Stimulated activated naive CD8-positive, alpha-beta T cell treated with anti-CD3 and anti-CD28 coated beads, Interleukin-15, amount 100 ng/mL, for 72 hours (primary cell): ENCODE data around the gene PRR22.
A peak's percentile ranks its signal among the peaks of the same experiment; 100 is the strongest.

Experiments
- ATAC-seq: fragments of 150-1000 bp; cut with Tn5 transposase; 2 replicates; pipeline ENCODE4 v1.10.0; 2021; ENCODE audit warnings: mild to moderate bottlenecking, moderate library complexity
- DNase-seq, 2 donors: peaks; one replicate each; pipeline ENCODE4 v3.0.0; 2021 to 2022
- H3K27ac Mint-ChIP-seq, 2 donors: one replicate each; pipeline ENCODE4 v1.8.0; 2022; ENCODE audit warnings: mild to moderate bottlenecking in 2 of 2, mixed read lengths in 2 of 2, moderate library complexity in 2 of 2
- H3K27me3 Mint-ChIP-seq: one replicate; pipeline ENCODE4 v1.8.0; 2022; ENCODE audit warnings: mixed read lengths
- H3K4me1 Mint-ChIP-seq: one replicate; pipeline ENCODE4 v1.8.0; 2022; ENCODE audit warnings: mild to moderate bottlenecking, mixed read lengths
- H3K4me3 Mint-ChIP-seq, 2 donors: one replicate each; pipeline ENCODE4 v1.8.0; 2022; ENCODE audit warnings: mild to moderate bottlenecking in 2 of 2, mixed read lengths in 2 of 2, moderate library complexity in 1 of 2
- H3K9me3 Mint-ChIP-seq, 2 donors: one replicate each; pipeline ENCODE4 v1.8.0; 2022; ENCODE audit warnings: mixed read lengths in 2 of 2

PRR22 gene

DNA sequence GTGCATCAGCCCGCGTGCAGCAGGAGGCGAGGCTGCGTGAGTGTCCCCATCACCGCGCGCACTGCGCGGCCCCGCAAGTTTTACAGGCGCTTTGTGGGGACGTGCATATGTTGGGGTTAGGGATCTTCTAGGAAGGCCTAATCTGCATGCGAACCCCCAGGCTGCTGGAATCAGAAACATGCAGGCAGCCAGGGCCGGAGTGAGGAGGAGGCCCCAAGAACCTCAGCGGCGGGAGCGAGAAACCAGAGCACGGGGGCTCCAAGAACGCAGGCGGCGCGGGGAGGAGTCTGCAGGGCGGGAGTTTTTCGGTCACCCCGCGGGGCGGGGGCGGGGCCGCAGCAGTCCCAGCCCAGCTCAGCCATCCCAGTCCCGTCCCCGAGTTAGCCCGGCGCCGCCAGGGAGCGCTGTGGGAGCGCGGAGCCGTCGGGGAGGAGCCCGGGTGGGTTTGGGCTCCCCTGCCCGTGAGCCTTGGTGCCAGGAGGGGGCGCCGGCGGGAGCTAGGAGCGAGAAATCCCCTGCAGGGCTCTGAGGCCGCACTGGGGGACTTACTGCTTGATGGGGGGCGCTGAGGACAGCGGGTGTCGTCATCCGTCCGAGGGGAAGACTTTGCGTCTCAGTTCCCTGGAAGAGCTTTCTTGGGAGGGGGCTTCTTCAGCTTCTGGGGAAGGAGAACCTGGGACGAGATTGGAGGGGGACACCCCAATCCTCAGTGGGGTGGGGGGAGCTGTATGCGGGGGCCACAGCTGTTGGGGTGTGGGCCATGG lies 19.4 kb upstream of the PRR22 start:
- Mint-ChIP-seq H3K27ac (peak overlapping the region; percentile 96 to 97), H3K4me1 (peaks cover 45% of the 10 kb centered on the region), H3K4me3 (peak overlapping the region; percentile 94 to 98), H3K27me3 (peaks cover 65% of the 10 kb centered on the region), H3K9me3 (no peaks in the 10 kb centered on the region)
- peak; percentile 96 for ATAC-seq
- peak; percentile 98 to 99 for DNase-seq

DNA sequence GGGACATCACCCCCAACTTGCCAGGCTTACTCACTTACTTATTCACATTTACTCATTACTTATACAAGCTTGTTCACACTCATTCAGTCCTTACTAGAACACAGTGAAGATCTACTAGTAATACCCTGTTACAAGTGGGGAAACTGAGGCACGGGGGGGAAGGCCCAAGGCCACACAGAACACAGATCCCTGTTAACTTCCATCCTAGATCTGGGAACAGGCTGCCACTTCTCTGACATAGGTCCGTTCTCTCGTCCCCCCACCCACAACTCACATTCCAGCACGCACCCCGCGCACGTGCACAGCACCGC lies 18.9 kb upstream of the PRR22 start:
- Mint-ChIP-seq H3K4me3 (peak overlapping the region; percentile 94 to 98), H3K27me3 (peaks cover 70% of the 10 kb centered on the region), H3K9me3 (no peaks in the 10 kb centered on the region), H3K27ac (peak overlapping the region in 1 of 2 donors; percentile 10), H3K4me1 (peaks cover 45% of the 10 kb centered on the region)
- no peak for ATAC-seq
- no peak for DNase-seq

DNA sequence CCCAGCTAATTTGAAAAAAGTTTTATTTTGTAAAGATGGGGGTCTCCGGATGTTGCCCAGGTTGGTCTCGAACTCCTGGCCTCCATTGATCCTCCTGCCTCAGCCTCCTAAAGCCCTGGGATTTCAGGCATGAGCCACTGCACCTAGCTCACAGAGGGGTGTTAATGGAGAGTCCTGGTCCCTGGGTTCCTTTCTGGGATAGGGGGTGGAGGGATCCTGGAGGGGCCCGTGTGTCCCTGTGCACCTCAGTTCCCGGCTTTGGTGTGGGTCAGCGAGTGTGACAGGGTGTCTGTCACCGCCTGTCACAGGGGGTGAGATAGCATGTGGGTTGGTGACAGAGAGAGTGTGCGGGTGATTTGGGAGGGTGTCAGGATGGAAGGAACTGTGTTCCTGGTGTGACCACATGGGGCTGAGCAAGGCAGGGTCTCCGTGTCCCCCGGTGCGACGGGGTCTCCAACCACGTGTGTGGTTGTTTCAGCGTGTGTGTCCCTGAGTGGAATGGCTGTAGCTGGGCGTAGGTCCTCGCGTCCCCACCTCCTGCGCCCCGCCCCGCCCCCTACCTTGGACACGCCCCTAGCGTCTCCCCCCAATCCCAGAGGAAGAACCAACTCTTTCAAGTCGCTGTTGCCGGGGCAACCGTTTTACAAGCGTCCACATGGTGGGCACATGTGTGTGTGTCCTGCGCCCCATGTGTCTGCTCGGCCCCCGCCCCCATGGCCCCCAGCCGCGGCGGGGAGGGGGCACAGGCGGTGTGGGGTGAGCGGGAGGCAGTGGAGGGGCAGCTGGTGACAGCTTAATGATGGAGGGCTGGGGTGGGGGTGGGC lies 17.5 kb upstream of the PRR22 start:
- Mint-ChIP-seq H3K27me3 (peaks cover 76% of the 10 kb centered on the region), H3K27ac (no peak overlapping the region), H3K9me3 (no peaks in the 10 kb centered on the region), H3K4me3 (peak overlapping the region; percentile 20 to 44), H3K4me1 (peaks cover 45% of the 10 kb centered on the region)
- DNase-seq (no peak), ATAC-seq (no peak)

DNA sequence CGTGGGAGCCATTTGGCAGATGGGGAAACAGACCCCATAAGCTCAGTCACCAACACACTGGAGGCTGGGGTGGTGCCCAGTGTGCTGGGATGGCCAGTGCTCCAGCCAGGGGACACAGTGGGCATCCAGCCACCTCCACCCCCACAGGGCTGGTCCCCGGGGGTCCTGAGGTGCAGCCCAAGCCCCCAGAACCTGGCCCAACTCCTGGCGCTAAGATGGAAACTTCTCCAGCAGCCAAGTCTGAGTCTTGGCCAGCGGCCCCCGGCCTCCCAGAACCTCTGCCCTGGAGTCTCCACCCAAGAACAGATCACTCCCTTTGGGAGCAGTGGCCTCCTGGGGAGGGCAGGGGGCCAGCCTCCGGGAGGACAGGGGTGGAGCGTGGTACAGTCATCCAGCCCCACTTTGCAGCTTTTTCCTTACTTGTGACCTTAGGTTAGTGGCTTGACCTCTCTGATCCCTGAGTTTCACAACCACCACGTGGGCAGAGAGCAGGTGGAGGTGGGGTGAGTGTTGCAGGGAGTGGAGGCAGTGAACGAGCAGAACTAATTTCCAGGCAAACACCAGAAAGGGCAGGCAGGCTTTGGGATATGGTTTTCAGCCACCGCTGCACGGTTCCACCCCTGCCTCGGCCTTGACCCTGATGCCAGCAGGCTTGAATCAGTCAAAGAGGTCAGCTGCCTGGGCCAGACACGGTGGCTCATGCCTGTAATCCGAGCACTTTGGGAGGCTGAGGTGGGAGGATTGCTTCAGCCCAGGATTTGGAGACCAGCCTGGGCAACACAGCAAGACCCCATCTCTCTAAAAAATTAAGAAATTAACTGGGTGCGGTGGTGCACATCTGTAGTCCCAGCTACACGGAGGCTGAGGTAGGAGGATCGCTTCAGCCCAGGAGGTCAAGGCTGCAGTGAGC lies 16.1 kb upstream of the PRR22 start:
- Mint-ChIP-seq H3K27me3 (peaks cover 62% of the 10 kb centered on the region), H3K4me1 (peaks cover 40% of the 10 kb centered on the region), H3K27ac (no peak overlapping the region), H3K9me3 (no peaks in the 10 kb centered on the region), H3K4me3 (no peak overlapping the region)
- ATAC-seq: no peak
- no peak for DNase-seq

DNA sequence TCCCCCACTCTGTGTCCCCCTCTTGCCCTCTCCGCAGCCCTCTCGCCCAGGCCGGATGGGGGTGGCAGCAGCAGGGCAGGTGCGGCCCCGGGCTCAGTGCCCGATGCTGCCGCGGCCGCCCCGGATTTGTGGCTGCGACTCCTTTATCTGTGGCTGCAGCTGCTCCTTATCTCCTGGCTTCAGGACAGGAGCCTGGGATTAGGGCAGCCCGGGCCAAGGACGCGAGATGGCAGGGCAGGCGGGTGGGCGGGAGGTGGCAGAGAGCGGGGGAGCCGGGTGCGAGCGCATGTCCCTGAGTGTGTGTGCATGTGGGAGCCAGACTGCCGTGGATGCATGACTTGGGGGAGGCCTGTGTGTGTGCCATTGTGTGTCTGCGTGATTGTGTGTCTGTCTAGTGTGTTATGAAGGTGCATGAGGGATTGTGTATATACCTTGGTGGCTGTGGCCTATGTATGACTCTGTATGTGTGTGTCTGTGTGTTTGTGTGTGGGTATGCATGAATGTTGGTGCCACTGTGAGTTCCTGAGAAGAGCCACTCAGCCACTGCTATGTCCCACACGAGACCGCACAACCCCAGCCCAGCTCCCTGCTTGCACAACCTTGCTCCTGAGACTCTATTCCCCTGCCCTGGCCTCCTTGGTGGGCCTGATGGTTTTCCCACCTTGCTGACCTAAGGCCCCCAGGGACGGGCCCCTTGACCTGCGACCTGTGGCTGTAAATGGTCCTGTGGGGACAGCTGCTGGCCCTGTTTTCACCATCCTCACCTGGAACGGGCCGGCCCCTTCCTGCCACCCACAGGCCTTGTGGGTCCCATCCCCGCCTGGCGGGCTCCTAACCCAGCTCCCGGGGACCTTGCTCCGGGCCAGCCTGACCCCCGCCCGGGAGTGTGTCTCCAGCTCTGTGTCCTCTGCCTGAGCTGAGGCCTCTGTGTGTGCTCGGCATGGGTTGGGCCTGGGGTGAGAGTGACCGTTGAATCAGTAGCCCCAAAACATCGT lies 15.0 kb upstream of the PRR22 start:
- ATAC-seq: no peak
- no peak overlapping the region for H3K4me3 Mint-ChIP-seq
- peaks cover 58% of the 10 kb centered on the region for H3K27me3 Mint-ChIP-seq
- DNase-seq: no peak
- H3K9me3 Mint-ChIP-seq: no peaks in the 10 kb centered on the region
- peak overlapping the region in 1 of 2 donors; percentile 74 for H3K27ac Mint-ChIP-seq
- H3K4me1 Mint-ChIP-seq: peaks cover 35% of the 10 kb centered on the region

DNA sequence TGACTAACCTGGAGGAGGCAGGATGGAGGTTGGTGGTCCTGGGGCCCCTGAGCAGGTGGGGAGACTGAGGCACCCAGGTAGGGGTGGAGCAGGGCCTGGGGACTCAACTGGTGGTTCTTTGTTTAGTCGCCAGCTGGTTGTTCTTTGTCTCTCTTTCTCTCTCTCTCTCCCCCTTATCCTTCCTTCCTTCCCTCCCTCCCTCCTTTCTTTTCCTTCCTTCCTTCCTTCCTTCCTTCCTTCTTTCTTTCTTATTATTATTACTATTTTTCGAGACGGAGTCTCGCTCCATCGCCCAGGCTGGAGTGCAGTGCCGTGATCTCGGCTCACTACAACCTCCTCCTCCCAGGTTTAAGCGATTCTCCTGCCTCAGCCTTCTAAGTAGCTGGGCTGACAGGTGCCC lies 13.7 kb upstream of the PRR22 start:
- ATAC-seq (no peak), DNase-seq (no peak)
- peaks cover 50% of the 10 kb centered on the region for H3K27me3 Mint-ChIP-seq
- H3K4me3 Mint-ChIP-seq: no peak overlapping the region
- peak overlapping the region in 1 of 2 donors; percentile 79 for H3K27ac Mint-ChIP-seq
- no peaks in the 10 kb centered on the region for H3K9me3 Mint-ChIP-seq
- peaks cover 27% of the 10 kb centered on the region for H3K4me1 Mint-ChIP-seq

DNA sequence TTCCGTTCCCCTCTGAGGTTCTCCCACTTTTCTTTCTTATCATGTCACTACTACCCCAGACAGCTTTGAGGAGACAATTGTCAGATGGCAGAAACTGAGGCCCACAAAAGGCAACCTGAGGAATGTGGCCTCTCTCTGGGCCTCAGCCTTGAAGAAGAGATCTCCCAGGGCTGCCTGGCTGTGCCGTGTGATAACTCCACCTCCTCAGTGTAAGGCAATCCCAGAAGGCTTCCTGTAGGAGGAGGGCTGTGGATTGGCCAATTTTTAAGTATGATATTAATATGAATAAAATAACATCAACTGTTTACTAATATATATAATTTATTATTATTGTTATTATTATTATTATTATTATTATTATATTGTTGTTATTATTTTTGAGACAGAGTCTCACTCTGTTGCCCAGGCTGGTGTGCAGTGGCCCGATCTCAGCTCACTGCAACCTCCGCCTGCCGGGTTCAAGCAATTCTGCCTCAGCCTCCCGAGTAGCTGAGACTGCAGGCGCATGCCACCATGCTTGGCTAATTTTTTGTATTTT lies 10.9 kb upstream of the PRR22 start:
- peaks cover 14% of the 10 kb centered on the region for H3K4me1 Mint-ChIP-seq
- no peak for ATAC-seq
- no peak for DNase-seq
- no peaks in the 10 kb centered on the region for H3K9me3 Mint-ChIP-seq
- H3K27ac Mint-ChIP-seq: no peak overlapping the region
- H3K4me3 Mint-ChIP-seq: no peak overlapping the region
- H3K27me3 Mint-ChIP-seq: peaks cover 27% of the 10 kb centered on the region

DNA sequence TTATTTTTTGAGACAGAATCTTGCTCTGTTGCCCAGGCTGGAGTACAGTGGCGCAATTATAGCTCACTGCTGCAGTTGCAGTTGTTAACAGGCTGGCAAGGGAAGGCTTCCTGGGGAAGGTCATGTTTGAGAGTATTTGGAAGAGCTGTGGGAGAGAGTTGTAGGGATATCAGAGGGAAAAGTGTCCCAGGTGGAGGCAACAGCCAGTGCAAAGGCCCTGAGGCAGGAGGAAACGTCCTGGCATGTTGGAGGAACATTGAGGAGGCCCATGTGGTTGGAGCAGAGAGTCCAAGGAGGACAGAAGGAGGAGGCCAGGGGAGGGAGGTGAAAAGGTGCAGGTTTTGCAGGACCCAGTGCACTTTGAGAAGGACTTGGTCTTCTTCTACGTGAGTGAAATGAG lies 8.6 kb upstream of the PRR22 start:
- ATAC-seq (no peak), DNase-seq (no peak)
- no peak overlapping the region for H3K4me3 Mint-ChIP-seq
- no peaks in the 10 kb centered on the region for H3K9me3 Mint-ChIP-seq
- peak overlapping the region in 1 of 2 donors; percentile 43 for H3K27ac Mint-ChIP-seq
- peaks cover 35% of the 10 kb centered on the region for H3K4me1 Mint-ChIP-seq
- H3K27me3 Mint-ChIP-seq: peaks cover 5% of the 10 kb centered on the region

DNA sequence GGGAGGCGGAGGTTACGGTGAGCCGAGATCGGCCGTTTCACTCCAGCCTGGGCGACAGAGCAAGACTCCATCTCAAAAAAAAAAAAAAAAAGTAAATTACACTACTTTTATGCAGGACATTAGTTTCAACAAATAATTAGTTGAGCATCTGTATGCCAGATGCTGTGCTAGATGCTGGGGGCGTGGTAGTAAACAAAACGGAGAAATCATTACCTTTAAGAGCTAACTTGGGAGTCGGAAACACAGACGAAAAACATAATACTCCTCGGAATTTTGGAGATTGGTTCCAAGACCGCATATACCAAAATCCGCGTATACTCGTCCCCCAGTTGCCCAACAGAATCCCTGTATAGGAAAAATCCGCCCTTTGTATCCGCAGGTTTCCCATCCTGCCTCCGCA lies 7.7 kb upstream of the PRR22 start:
- H3K27me3 Mint-ChIP-seq: no peaks in the 10 kb centered on the region
- H3K4me1 Mint-ChIP-seq: peaks cover 38% of the 10 kb centered on the region
- DNase-seq: no peak
- no peak overlapping the region for H3K27ac Mint-ChIP-seq
- ATAC-seq: no peak
- H3K4me3 Mint-ChIP-seq: no peak overlapping the region
- no peaks in the 10 kb centered on the region for H3K9me3 Mint-ChIP-seq

DNA sequence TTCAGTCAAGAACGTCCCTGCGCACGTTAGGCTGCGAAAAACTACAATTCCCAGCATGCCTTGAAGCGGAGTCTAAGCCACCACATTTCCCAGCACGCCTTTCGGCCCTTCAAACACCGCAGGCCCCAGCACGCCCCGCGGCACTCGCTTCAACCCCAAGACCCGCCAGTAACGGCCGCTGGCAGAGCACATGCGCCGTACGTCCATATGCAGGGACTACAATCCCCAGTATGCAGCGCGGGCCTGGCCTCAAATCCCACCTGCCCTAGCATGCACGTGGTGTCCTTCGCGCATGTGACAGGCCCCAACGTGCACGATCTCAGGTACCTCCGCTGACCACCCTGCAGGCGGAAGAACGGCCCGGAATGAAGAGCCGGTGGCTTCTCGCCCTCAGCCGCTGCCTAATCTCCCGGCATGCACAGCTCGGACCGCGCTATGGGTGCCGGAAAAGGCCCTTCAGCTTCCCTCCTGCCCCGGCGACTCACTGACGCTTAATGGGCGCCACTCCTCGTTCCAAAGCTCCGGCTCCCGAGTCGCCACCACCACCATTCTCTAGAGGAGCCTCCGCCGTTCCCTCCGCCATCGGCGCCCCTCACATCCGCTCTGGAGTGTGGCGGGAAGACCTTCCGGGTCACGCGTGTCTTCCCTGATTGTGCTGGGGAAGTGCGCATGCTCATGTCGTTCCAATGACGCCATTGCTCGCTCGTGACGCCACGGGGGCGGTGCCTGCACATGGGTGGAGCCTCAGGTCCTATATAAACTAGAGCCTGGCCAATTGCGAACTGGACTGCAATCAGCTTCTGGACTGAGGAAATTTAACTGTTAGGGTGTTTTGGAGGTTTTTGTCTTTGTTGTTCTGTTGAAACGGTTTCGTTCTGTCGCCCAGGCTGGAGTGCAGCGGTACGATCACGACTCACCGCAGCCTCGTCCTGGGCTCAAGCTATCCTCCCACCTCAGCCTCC lies 6.3 kb upstream of the PRR22 start, which contains the start of gene DUS3L:
TSS of gene DUS3L (minus strand) at position 605 of the 962 bp plus-strand sequence. CDS start at position 583, 22 bp downstream.
- peak within 1 kb of the TSS; percentile 99 to 100 for H3K27ac Mint-ChIP-seq
- H3K9me3 Mint-ChIP-seq: no peaks in the 10 kb centered on the region
- peaks cover 49% of the 10 kb centered on the region for H3K4me1 Mint-ChIP-seq
- no peaks in the 10 kb centered on the region for H3K27me3 Mint-ChIP-seq
- DNase-seq: peak; percentile 95 to 97
- peak; percentile 97 for ATAC-seq
- H3K4me3 Mint-ChIP-seq: peak within 1 kb of the TSS; percentile 94 to 99

DNA sequence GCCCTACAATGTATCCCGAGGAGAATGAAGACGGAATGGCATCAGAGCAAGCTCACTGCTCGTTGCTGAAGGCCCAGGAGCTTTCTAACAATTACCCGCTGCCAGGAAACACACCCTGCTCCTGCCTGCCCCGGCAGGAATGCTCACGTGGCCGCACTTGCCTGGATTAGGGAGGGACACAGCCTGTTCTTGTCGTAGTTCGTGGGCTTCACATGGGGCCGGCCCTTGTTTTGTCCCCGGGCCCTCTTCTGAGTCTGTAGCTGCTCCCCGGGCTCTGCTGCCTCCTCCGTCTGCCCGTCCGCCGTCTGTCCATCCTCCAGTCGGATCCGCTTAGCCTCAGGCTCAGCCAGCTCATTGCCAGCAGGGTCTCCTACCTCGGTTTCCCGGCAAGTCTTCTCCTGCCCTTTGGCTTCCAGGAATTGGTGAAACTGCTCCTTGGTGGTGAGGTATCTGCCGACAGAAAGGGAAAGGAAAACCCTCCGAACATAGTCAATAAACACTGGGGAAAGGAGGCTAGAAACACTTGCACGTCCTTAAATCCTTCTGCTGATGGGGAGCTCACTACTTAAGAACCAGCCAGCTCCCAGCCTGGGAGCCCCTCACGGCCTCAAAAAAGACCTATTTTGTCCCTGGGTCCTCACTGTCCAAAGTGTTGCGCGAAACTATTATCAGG lies 5.5 kb upstream of the PRR22 start:
- ATAC-seq (no peak), DNase-seq (no peak)
- H3K27me3 Mint-ChIP-seq: no peaks in the 10 kb centered on the region
- H3K4me1 Mint-ChIP-seq: peaks cover 52% of the 10 kb centered on the region
- no peaks in the 10 kb centered on the region for H3K9me3 Mint-ChIP-seq
- H3K4me3 Mint-ChIP-seq: peak overlapping the region; percentile 94 to 99
- peak overlapping the region; percentile 99 to 100 for H3K27ac Mint-ChIP-seq

DNA sequence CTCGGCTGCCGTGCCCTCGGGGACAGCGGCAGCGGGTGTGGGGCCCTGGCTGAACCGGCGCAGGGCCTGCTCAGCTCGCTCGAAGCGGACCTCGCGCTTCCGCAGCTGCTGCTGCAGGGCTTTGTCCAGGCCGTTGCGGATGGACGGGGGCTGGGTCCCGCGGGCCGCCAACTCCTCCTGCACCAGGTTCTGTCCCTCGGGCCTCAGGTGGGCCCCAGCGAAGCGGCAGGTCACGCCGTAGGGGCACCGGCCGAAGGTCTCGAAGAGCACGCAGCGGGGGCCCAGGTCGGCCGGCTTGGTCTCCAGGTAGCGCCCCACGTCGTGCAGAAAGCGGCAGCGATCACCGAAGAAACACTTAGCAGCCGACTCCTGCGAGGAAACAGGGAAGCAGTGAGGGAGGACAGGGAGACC lies 4.8 kb upstream of the PRR22 start:
- Mint-ChIP-seq H3K9me3 (no peaks in the 10 kb centered on the region), H3K27me3 (no peaks in the 10 kb centered on the region), H3K4me3 (peak overlapping the region; percentile 94 to 99), H3K27ac (no peak overlapping the region), H3K4me1 (peaks cover 52% of the 10 kb centered on the region)
- no peak for ATAC-seq
- DNase-seq: no peak

DNA sequence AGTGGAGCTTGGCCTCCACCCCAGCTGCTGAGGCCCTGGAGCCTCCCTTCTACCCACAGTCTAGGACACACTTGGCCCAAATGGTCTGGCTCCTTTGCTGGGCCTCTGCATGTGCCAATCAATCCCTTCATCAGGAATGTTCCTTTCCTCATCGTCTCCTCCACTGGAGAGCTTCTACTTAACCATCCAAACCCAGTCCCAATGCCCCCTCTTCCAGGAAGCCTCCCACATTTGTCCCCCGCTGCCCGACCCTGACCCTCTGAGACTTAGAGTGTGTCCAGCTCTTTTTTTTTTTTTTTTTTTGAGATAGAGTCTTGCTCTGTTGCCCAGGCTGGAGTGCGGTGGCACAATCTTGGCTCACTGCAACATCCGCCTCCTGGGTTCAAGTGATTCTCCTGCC lies 3.9 kb upstream of the PRR22 start:
- Mint-ChIP-seq H3K4me1 (peaks cover 53% of the 10 kb centered on the region), H3K27me3 (no peaks in the 10 kb centered on the region), H3K4me3 (peak overlapping the region in 1 of 2 donors; percentile 50), H3K9me3 (no peaks in the 10 kb centered on the region), H3K27ac (peak overlapping the region in 1 of 2 donors; percentile 91)
- ATAC-seq: no peak
- no peak for DNase-seq
